Thymus (tissue), 11 donors: Measurements from ENCODE around the gene DNER. TPM values are rescaled to one million over a fixed set of nuclear protein-coding genes. Genes with fewer than 3 reads are reported as not detected.

Experiments used
- DNase-seq, 9 donors: peaks; one replicate each; pipeline ENCODE4 v3.0.0-alpha.2; 2013; ENCODE audit warnings: low spot score in 9 of 9, low read depth in 6 of 9, missing footprints in 1 of 9
- H3K27ac ChIP-seq, 2 donors: one replicate each; pipeline ENCODE4 v1.5.1; 2013; ENCODE audit warnings: control low read depth in 1 of 2, low read depth in 1 of 2, low read length in 1 of 2, mild to moderate bottlenecking in 1 of 2, moderate library complexity in 1 of 2
- H3K27me3 ChIP-seq, 2 donors: one replicate each; pipeline ENCODE4 v1.5.1; 2013; ENCODE audit warnings: low read length in 1 of 2; ENCODE audit not compliant: control insufficient read depth in 2 of 2, insufficient read depth in 1 of 2
- H3K36me3 ChIP-seq, 2 donors: one replicate each; pipeline ENCODE4 v1.5.1; 2013; ENCODE audit warnings: low read length in 1 of 2, mild to moderate bottlenecking in 1 of 2, moderate library complexity in 1 of 2; ENCODE audit not compliant: control insufficient read depth in 2 of 2, insufficient read depth in 2 of 2
- H3K4me1 ChIP-seq, 2 donors: one replicate each; pipeline ENCODE4 v1.5.1; 2013; ENCODE audit warnings: low read length in 2 of 2; ENCODE audit not compliant: control insufficient read depth in 2 of 2, insufficient read depth in 2 of 2
- H3K4me3 ChIP-seq, 2 donors: one replicate each; pipeline ENCODE4 v1.5.1; 2013; ENCODE audit warnings: low read length in 2 of 2, control low read depth in 1 of 2, mild to moderate bottlenecking in 1 of 2
- H3K9me3 ChIP-seq, 2 donors: one replicate each; pipeline ENCODE4 v1.5.1; 2013; ENCODE audit warnings: low read length in 1 of 2, mild to moderate bottlenecking in 1 of 2; ENCODE audit not compliant: control insufficient read depth in 2 of 2, insufficient read depth in 1 of 2
- WGBS: extraction: QIAGEN DNeasy Blood & Tissue Kit; methylation state at CpG from one replicate; pipeline ENCODE4 v1.1.7; 2013; 5-methylcytosine and 5-hydroxymethylcytosine counted together
- polyA plus RNA-seq: library from polyadenylated mRNA; stranded (reverse); fragments of 200-250 nt; gene quantifications from one replicate; pipeline ENCODE4 v1.2.3, GENCODE V29; 2013
- total RNA-seq: library from RNA; stranded (reverse); fragments of 120-200 nt; gene quantifications from one replicate; pipeline ENCODE4 v1.2.4, GENCODE V29; 2013
- donor health status: healthy.

DNER gene
- total and polyA plus RNA-seq, 2 donors, result 0.09 to 0.59 TPM

- no peaks in the 10 kb centered on the region for H3K9me3 ChIP-seq
- no peaks in the 10 kb centered on the region for H3K36me3 ChIP-seq
- no peak for DNase-seq
- no peak overlapping the region for H3K27ac ChIP-seq
- 82% methylated on average over 4 of the region's 4 CpGs for WGBS
- no peaks in the 10 kb centered on the region for H3K4me1 ChIP-seq
- no peaks in the 10 kb centered on the region for H3K27me3 ChIP-seq
- H3K4me3 ChIP-seq, result no peak overlapping the region
Measured at GRCh38 chr2:229575569-229576315, 138.6 kb downstream of the DNER start.

DNA sequence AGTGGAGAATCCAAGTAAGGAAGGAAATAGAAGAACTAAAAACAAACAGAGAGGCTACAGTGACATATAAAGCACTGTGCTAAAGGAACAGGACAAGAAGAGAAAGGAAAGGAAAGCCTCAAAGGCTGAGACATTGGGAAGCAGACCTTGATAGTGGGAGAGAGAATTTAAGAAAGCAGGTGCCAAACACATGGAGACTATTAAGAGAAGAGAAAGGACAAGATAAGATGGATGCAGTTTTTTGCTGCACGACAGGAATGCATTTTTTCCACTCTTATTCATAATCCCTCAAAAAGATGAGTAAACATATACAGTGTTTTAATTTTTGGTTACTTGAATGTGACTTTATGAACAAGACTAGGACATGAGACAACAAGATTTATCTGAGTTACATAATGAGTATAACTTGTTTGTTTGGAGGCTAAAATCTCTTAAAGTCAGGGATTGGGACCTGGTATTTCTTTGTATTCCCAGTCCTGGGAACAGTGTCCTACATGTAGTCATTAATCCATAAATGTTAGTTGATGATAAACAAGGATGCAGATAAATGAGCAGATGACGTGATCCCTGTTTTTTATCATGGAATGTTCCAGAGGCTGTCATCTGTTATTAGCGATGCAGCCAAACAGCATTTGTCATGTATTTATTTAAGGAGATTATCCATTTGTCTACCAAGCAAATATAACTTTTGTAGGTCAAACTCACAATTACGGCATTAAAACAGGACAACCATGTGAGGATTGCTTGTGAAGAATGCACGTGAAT lies 141.7 kb downstream of the DNER start:
- Histone ChIP-seq H3K4me1 (no peaks in the 10 kb centered on the region), H3K27me3 (no peaks in the 10 kb centered on the region), H3K36me3 (no peaks in the 10 kb centered on the region), H3K27ac (no peak overlapping the region), H3K9me3 (no peaks in the 10 kb centered on the region), H3K4me3 (no peak overlapping the region)
- no peak for DNase-seq
- 96% methylated on average over 5 of the region's 5 CpGs for WGBS

- no peak overlapping the region for H3K27ac ChIP-seq
- no peak overlapping the region for H3K4me3 ChIP-seq
- DNase-seq, result no peak
- WGBS, result 93% methylated on average over 7 of the region's 7 CpGs
- H3K4me1 ChIP-seq, result no peaks in the 10 kb centered on the region
- H3K9me3 ChIP-seq, result no peaks in the 10 kb centered on the region
- no peaks in the 10 kb centered on the region for H3K36me3 ChIP-seq
- no peaks in the 10 kb centered on the region for H3K27me3 ChIP-seq
Measured at GRCh38 chr2:229571243-229571642, 143.1 kb downstream of the DNER start.

GRCh38 chr2:229566370-229566769 lies 148.0 kb downstream of the DNER start:
- 94% methylated on average over 2 of the region's 2 CpGs for WGBS
- Histone ChIP-seq H3K9me3 (no peaks in the 10 kb centered on the region), H3K4me1 (no peaks in the 10 kb centered on the region), H3K27me3 (no peaks in the 10 kb centered on the region), H3K36me3 (no peaks in the 10 kb centered on the region), H3K27ac (no peak overlapping the region), H3K4me3 (no peak overlapping the region)
- no peak for DNase-seq

DNA sequence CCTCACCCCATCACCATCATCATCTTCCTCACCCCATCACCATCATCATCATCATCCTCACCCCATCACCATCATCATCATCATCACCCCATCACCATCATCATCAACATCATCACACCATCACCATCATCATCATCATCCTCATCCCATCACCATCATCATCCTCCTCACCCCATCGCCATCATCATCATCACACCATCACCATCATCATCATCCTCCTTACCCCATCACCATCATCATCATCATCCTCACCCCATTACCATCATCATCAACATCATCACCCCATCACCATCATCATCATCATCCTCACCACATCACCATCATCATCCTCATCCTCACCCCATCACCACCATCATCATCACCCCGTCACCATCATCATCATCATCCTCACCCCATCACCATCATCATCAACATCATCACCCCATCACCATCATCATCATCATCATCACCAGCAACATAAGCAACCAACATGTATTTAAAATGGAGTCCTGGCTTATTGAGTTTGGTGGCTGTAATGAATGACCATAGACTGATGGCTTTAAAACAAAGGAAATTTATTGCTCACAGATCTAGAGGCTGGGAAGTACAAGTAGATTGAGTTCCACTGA lies 150.0 kb downstream of the DNER start:
- H3K27me3 ChIP-seq, result no peaks in the 10 kb centered on the region
- no peaks in the 10 kb centered on the region for H3K36me3 ChIP-seq
- WGBS, result 91% methylated on average over 2 of the region's 2 CpGs
- no peak overlapping the region for H3K4me3 ChIP-seq
- H3K4me1 ChIP-seq, result no peaks in the 10 kb centered on the region
- H3K27ac ChIP-seq, result no peak overlapping the region
- DNase-seq, result no peak
- H3K9me3 ChIP-seq, result no peaks in the 10 kb centered on the region

- H3K36me3 ChIP-seq, result no peaks in the 10 kb centered on the region
- no peaks in the 10 kb centered on the region for H3K4me1 ChIP-seq
- no peaks in the 10 kb centered on the region for H3K27me3 ChIP-seq
- DNase-seq, result no peak
- 86% methylated on average over 5 of the region's 5 CpGs for WGBS
- H3K27ac ChIP-seq, result no peak overlapping the region
- H3K4me3 ChIP-seq, result no peak overlapping the region
- no peaks in the 10 kb centered on the region for H3K9me3 ChIP-seq
Measured at GRCh38 chr2:229563388-229563787, 151.0 kb downstream of the DNER start.

DNA sequence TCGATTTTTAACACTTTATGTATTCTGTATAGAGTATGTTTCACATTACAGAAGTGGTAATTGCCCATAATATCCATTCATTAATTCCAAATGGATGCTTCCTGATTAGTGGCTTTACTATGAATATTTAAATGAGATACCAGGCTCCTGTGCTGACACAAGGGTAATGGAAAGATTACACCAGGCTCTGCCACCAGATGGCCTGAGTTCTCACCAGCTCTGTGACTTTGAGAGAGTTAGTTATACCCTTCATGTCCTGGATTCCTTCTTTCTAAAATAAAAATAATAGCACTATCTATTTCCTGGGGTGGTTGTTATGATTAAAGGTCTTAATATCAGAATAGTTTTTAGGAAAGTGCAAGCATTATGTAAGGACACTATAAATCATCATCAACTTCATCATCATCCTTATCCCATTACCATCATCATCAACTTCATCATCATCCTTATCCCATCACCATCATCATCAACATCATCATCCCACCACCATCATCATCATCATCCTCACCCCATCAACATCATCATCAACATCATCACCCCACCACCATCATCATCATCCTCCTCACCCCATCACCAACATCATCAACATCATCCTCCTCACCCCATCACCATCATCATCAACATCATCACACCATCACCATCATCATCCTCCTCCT lies 151.8 kb downstream of the DNER start:
- Histone ChIP-seq H3K4me1 (no peaks in the 10 kb centered on the region), H3K36me3 (no peaks in the 10 kb centered on the region), H3K9me3 (no peaks in the 10 kb centered on the region), H3K4me3 (no peak overlapping the region), H3K27ac (no peak overlapping the region), H3K27me3 (no peaks in the 10 kb centered on the region)
- no peak for DNase-seq
- 91% methylated on average over 1 of the region's 1 CpG for WGBS

- 85% methylated on average over 1 of the region's 1 CpG for WGBS
- no peak overlapping the region for H3K27ac ChIP-seq
- H3K36me3 ChIP-seq, result no peaks in the 10 kb centered on the region
- DNase-seq, result no peak
- no peaks in the 10 kb centered on the region for H3K4me1 ChIP-seq
- H3K27me3 ChIP-seq, result no peaks in the 10 kb centered on the region
- H3K4me3 ChIP-seq, result no peak overlapping the region
- H3K9me3 ChIP-seq, result no peaks in the 10 kb centered on the region
Measured at GRCh38 chr2:229559986-229560385, 154.4 kb downstream of the DNER start.

DNA sequence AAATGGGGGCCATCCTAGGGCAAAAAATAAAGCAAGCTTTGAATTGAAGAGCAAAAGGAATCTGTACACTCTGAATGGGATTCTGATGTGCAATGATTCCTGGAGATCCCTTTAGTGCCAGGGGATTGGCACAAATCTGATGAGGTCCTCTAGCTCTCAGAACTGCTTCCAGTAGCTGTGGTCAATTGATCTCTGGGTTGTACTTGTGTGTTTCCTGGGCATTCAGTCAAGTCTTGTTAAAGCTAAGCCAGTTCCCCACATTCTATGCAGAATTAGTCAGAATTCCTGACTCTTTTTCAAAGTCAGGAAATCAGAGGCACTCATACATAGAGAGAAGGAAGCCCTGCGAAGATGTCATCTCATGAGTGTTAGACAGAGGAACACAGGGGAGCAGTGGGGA lies 161.3 kb downstream of the DNER start:
- H3K4me1 ChIP-seq, result no peaks in the 10 kb centered on the region
- WGBS, result 100% methylated on average over 1 of the region's 1 CpG
- no peaks in the 10 kb centered on the region for H3K27me3 ChIP-seq
- no peak for DNase-seq
- H3K9me3 ChIP-seq, result no peaks in the 10 kb centered on the region
- H3K36me3 ChIP-seq, result no peaks in the 10 kb centered on the region
- no peak overlapping the region for H3K27ac ChIP-seq
- no peak overlapping the region for H3K4me3 ChIP-seq
